RWPE2 (cell line): ENCODE measurements around the gene ANO2.

ENCODE experiments used
- ATAC-seq: fragments of 200-7000 bp; cut with Tn5 transposase; 3 replicates; pipeline ENCODE4 v1.9.1; 2021; ENCODE audit warnings: low read depth
- DNase-seq: peaks from one replicate; pipeline ENCODE4 v3.0.0-alpha.2; 2020; ENCODE audit warnings: low spot score
- H3K27ac ChIP-seq: fragments of 450-650 bp; 2 replicates; pipeline ENCODE4 v1.5.1; 2017; ENCODE audit warnings: mild to moderate bottlenecking; ENCODE audit not compliant: poor library complexity, severe bottlenecking
- H3K27me3 ChIP-seq: fragments of 250-450 bp; sonication (Bioruptor Pico); 2 replicates; pipeline ENCODE4 v1.5.1; 2021; ENCODE audit warnings: mild to moderate bottlenecking, moderate library complexity; ENCODE audit not compliant: insufficient read depth, poor library complexity, severe bottlenecking
- H3K36me3 ChIP-seq: fragments of 250-450 bp; sonication (Bioruptor Pico); 2 replicates; pipeline ENCODE4 v1.5.1; 2020; ENCODE audit warnings: low read depth, mild to moderate bottlenecking, moderate library complexity
- H3K4me1 ChIP-seq: fragments of 250-450 bp; sonication (Bioruptor Pico); 2 replicates; pipeline ENCODE4 v1.5.1; 2021; ENCODE audit warnings: mild to moderate bottlenecking, moderate library complexity; ENCODE audit not compliant: insufficient read depth, poor library complexity, severe bottlenecking
- H3K4me3 ChIP-seq: fragments of 250-450 bp; sonication (Bioruptor Pico); 2 replicates; pipeline ENCODE4 v1.5.1; 2021; ENCODE audit warnings: mild to moderate bottlenecking, moderate library complexity; ENCODE audit not compliant: severe bottlenecking
- H3K9me3 ChIP-seq: fragments of 250-450 bp; sonication (Bioruptor Pico); 2 replicates; pipeline ENCODE4 v1.5.1; 2021; ENCODE audit warnings: mild to moderate bottlenecking, moderate library complexity; ENCODE audit not compliant: severe bottlenecking
- TF ChIP-seq, protein P1 (sequence below): fragments of 450-650 bp; IDR thresholded peaks from one replicate; pipeline ENCODE4 v1.5.1; 2017; ENCODE audit warnings: mild to moderate bottlenecking, moderate library complexity; ENCODE audit not compliant: poor library complexity, severe bottlenecking

The ANO2 gene

DNA sequence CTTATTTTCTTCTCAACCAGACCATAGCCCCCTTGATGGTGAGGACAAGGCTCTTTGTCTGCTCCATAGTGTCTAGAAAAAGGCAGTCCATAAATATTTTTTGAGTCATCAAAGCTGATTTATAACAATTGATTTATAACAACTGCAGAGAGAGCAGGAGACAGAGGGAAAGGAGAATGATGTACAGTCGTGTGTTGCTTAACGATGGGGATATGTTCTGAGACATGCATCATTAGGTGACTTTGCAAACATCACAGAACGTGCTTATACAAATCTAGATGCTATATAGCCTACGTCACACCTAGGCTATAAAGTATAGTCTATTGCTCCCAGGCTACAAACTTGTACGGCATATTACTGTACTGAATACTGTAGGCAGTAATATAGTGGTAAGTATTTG lies 369.8 kb downstream of the ANO2 start:
- no peak overlapping the region for H3K4me3 ChIP-seq
- H3K4me1 ChIP-seq: no peaks in the 10 kb centered on the region
- no peak overlapping the region for H3K27ac ChIP-seq
- H3K27me3 ChIP-seq: no peaks in the 10 kb centered on the region
- TF ChIP-seq, protein P1, sequence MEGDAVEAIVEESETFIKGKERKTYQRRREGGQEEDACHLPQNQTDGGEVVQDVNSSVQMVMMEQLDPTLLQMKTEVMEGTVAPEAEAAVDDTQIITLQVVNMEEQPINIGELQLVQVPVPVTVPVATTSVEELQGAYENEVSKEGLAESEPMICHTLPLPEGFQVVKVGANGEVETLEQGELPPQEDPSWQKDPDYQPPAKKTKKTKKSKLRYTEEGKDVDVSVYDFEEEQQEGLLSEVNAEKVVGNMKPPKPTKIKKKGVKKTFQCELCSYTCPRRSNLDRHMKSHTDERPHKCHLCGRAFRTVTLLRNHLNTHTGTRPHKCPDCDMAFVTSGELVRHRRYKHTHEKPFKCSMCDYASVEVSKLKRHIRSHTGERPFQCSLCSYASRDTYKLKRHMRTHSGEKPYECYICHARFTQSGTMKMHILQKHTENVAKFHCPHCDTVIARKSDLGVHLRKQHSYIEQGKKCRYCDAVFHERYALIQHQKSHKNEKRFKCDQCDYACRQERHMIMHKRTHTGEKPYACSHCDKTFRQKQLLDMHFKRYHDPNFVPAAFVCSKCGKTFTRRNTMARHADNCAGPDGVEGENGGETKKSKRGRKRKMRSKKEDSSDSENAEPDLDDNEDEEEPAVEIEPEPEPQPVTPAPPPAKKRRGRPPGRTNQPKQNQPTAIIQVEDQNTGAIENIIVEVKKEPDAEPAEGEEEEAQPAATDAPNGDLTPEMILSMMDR: no peak
- no peak for DNase-seq
- no peaks in the 10 kb centered on the region for H3K9me3 ChIP-seq
- no peak for ATAC-seq
- no peaks in the 10 kb centered on the region for H3K36me3 ChIP-seq

DNA sequence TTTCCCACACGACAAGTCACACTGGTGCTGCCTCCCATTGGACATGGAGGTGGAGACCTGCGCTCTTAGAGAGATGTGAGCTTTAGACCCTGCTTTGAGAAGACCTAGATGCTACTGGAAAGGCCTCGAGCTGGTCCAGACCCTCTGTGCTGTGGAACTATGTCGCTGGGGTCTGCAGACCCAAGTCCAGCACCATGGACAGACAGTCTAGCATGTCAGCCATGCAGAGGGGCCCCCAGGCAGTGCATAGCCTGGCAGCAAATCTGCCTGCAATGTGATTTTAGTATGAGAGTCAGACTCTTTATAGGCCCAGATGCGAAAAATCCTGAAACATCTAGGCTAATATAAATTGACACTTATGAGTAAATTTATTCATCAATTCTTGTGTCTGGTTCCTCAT lies 371.7 kb downstream of the ANO2 start:
- TF ChIP-seq, protein P1: no peak

DNA sequence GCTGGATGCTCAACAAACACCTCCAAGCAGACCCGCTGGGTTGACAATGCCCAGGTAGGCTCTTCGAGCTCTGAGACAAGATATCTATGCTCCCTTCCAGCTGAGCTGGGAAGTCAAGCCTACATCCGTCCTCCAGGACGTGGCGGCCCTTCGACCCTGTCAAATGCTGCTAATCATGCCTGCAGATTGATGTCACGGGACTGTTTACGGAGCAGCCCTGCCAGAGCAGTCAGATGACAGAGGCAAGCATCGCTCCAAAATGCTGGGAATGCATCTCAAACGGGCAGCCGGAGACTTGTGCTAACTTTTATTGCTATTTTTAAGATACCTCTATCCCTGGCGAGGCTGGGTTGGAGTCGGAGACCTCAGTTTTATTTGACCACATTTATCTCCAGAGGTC lies 373.9 kb downstream of the ANO2 start:
- no peak overlapping the region for H3K27ac ChIP-seq
- no peaks in the 10 kb centered on the region for H3K36me3 ChIP-seq
- H3K27me3 ChIP-seq: no peaks in the 10 kb centered on the region
- ATAC-seq: no peak
- TF ChIP-seq, protein P1: no peak
- no peaks in the 10 kb centered on the region for H3K4me1 ChIP-seq
- no peaks in the 10 kb centered on the region for H3K9me3 ChIP-seq
- DNase-seq: no peak
- H3K4me3 ChIP-seq: no peak overlapping the region

More for the DNA sequence above, 371.7 kb downstream of the ANO2 start:
- Histone ChIP-seq H3K4me1 (no peaks in the 10 kb centered on the region), H3K27me3 (no peaks in the 10 kb centered on the region), H3K4me3 (no peak overlapping the region), H3K36me3 (no peaks in the 10 kb centered on the region), H3K27ac (no peak overlapping the region), H3K9me3 (no peaks in the 10 kb centered on the region)
- no peak for ATAC-seq
- DNase-seq: no peak

DNA sequence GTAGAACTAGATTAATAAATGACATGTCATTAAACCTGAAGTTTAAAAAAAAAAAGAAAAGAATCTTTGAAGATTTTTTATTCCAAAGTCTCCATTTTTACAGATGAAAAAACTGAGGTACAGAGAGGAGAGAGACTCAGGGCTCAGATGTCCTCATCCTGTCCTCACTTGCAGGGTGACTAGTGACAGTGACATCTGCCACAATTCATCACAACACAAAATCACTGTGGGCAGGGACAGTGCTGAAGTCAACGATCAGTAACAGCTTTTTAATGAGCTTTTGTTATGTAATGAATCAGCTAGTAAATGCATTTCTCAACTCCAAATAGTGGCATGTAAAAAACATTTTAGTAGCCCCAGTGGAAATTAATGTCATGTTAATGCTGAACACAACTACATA lies 374.6 kb downstream of the ANO2 start:
- Histone ChIP-seq H3K36me3 (no peaks in the 10 kb centered on the region), H3K4me3 (no peak overlapping the region), H3K27ac (no peak overlapping the region), H3K9me3 (no peaks in the 10 kb centered on the region), H3K27me3 (no peaks in the 10 kb centered on the region), H3K4me1 (no peaks in the 10 kb centered on the region)
- TF ChIP-seq, protein P1: no peak
- no peak for DNase-seq
- no peak for ATAC-seq

DNA sequence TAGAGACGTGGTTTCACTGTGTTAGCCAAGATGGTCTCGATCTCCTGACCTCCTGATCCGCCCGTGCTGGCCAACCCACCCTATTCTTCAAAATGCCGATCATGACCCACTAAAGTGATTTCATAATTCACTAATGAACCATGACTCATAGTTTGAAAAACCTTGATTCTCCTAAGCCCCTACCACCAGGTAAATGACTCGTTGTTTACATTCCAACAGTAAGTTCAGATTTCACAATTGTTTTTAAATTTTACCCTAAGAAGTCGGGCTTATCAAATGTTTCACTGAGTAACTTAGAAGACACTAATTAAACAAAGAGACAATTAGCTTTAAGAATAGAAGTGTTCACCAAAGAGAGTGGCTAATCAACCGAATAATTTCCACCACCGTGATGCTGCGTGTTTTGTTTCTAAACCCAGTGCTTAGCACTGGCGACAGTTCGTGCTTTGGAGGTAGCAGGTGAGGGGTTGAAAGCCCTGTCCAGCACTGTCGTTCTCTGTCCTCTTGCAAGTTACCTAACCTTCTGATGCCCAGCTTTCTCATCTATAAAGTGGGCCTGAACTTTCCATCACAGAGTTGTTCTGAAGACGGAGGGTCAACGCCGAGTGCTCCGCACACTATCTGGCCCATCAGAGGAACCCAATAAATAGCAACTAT lies 376.6 kb downstream of the ANO2 start:
- Histone ChIP-seq H3K36me3 (no peaks in the 10 kb centered on the region), H3K9me3 (no peaks in the 10 kb centered on the region), H3K27ac (no peak overlapping the region), H3K27me3 (no peaks in the 10 kb centered on the region), H3K4me1 (no peaks in the 10 kb centered on the region), H3K4me3 (no peak overlapping the region)
- 0 out of 3 replicates have a peak, but pooled peaks have one; percentile 33 for ATAC-seq
- DNase-seq: no peak
- TF ChIP-seq, protein P1: no peak
